Colonic mucosa (tissue), 4 donors: ENCODE results near the gene IKZF3. TPM values are rescaled to one million over a fixed set of nuclear protein-coding genes. Genes with fewer than 3 reads are reported as not detected.

ENCODE experiments used
- DNase-seq: peaks from one replicate; pipeline ENCODE4 v3.0.0-alpha.2; 2020
- H3K27ac ChIP-seq: fragments of 200-600 bp; one replicate; pipeline ENCODE4 v1.8.0; 2021
- H3K27me3 ChIP-seq: fragments of 200-600 bp; one replicate; pipeline ENCODE4 v1.8.0; 2021
- H3K36me3 ChIP-seq: fragments of 200-600 bp; one replicate; pipeline ENCODE4 v1.8.0; 2021
- H3K4me1 ChIP-seq: fragments of 200-600 bp; one replicate; pipeline ENCODE4 v1.8.0; 2021; ENCODE audit warnings: mild to moderate bottlenecking
- H3K4me3 ChIP-seq: fragments of 200-600 bp; one replicate; pipeline ENCODE4 v1.8.0; 2021
- H3K9ac ChIP-seq, 2 donors: one replicate each; pipeline ENCODE4 v1.7.0; 2013; ENCODE audit warnings: control low read depth in 2 of 2, low read depth in 2 of 2, low read length in 2 of 2
- H3K9me3 ChIP-seq: fragments of 200-600 bp; one replicate; pipeline ENCODE4 v1.8.0; 2021
- CTCF ChIP-seq: fragments of 200-600 bp; IDR thresholded peaks from one replicate; pipeline ENCODE4 v1.8.0; 2022; ENCODE audit warnings: antibody characterized with exemption, mild to moderate bottlenecking
- intact Hi-C: fragments of 100-400 bp; cut with DNase I; formaldehyde crosslinking; loops from one replicate; pipeline ENCODE4 v1.14.1; 2022
- total RNA-seq, 2 donors: library from RNA; stranded (reverse); fragmentation: NEBNext Ultra II Directional in 1 of 2; extraction: Animal tissue kit (Norgen Biotek cat#: 25700) in 1 of 2; gene quantifications; one replicate each; pipeline ENCODE4 v1.2.1, GENCODE V29; 2021
- donor health status: healthy.
- donor health status: DM: no; HTN: no; CAD: no.
- donor health status: DM: no; HTN: no; CAD: no.

IKZF3 gene
- total RNA-seq, 2 donors from 2014 or later: 1.8 to 2.0 TPM

GRCh38 chr17:39831588-39831987 lies 32.5 kb downstream of the IKZF3 start:
- no peak overlapping the region for H3K4me3 ChIP-seq
- no peaks in the 10 kb centered on the region for H3K9me3 ChIP-seq
- intact Hi-C loops: no loop called here
- H3K27ac ChIP-seq: no peak overlapping the region
- DNase-seq: no peak
- no peak overlapping the region for H3K9ac ChIP-seq
- TF ChIP-seq CTCF: no peak
- no peaks in the 10 kb centered on the region for H3K27me3 ChIP-seq
- no peaks in the 10 kb centered on the region for H3K36me3 ChIP-seq
- no peaks in the 10 kb centered on the region for H3K4me1 ChIP-seq

- no peak for TF ChIP-seq CTCF
- no peak overlapping the region for H3K9ac ChIP-seq
- no peaks in the 10 kb centered on the region for H3K27me3 ChIP-seq
- no peak overlapping the region for H3K27ac ChIP-seq
- DNase-seq: no peak
- intact Hi-C loops: no loop called here
- H3K36me3 ChIP-seq: no peaks in the 10 kb centered on the region
- H3K4me1 ChIP-seq: no peaks in the 10 kb centered on the region
- H3K4me3 ChIP-seq: no peak overlapping the region
- no peaks in the 10 kb centered on the region for H3K9me3 ChIP-seq
Measured at GRCh38 chr17:39828443-39828842, 35.7 kb downstream of the IKZF3 start.

GRCh38 chr17:39826334-39826733 lies 37.8 kb downstream of the IKZF3 start:
- Histone ChIP-seq H3K4me1 (no peaks in the 10 kb centered on the region), H3K4me3 (no peak overlapping the region), H3K36me3 (no peaks in the 10 kb centered on the region), H3K9me3 (no peaks in the 10 kb centered on the region), H3K27me3 (no peaks in the 10 kb centered on the region), H3K9ac (no peak overlapping the region), H3K27ac (no peak overlapping the region)
- DNase-seq: no peak
- intact Hi-C loops: no loop called here
- no peak for TF ChIP-seq CTCF

- no peak for TF ChIP-seq CTCF
- no peaks in the 10 kb centered on the region for H3K27me3 ChIP-seq
- no peak overlapping the region for H3K27ac ChIP-seq
- H3K9me3 ChIP-seq: no peaks in the 10 kb centered on the region
- DNase-seq: no peak
- no peak overlapping the region for H3K4me3 ChIP-seq
- no peaks in the 10 kb centered on the region for H3K36me3 ChIP-seq
- no peak overlapping the region for H3K9ac ChIP-seq
- intact Hi-C loops: no loop called here
- no peaks in the 10 kb centered on the region for H3K4me1 ChIP-seq
Measured at GRCh38 chr17:39823407-39824054, 40.6 kb downstream of the IKZF3 start.

GRCh38 chr17:39822051-39822451 lies 42.1 kb downstream of the IKZF3 start:
- no peaks in the 10 kb centered on the region for H3K9me3 ChIP-seq
- H3K36me3 ChIP-seq: no peaks in the 10 kb centered on the region
- intact Hi-C loops: no loop called here
- no peaks in the 10 kb centered on the region for H3K27me3 ChIP-seq
- H3K4me3 ChIP-seq: no peak overlapping the region
- no peak for DNase-seq
- no peak overlapping the region for H3K9ac ChIP-seq
- no peak overlapping the region for H3K27ac ChIP-seq
- TF ChIP-seq CTCF: no peak
- H3K4me1 ChIP-seq: no peaks in the 10 kb centered on the region
